Measurements from ENCODE around the gene SFT2D3. TPM values are rescaled to one million over a fixed set of nuclear protein-coding genes. Genes with fewer than 3 reads are reported as not detected.

Gene SFT2D3
- total RNA-seq, 1 experiment from 2014 or later: 7.6 TPM

DNA sequence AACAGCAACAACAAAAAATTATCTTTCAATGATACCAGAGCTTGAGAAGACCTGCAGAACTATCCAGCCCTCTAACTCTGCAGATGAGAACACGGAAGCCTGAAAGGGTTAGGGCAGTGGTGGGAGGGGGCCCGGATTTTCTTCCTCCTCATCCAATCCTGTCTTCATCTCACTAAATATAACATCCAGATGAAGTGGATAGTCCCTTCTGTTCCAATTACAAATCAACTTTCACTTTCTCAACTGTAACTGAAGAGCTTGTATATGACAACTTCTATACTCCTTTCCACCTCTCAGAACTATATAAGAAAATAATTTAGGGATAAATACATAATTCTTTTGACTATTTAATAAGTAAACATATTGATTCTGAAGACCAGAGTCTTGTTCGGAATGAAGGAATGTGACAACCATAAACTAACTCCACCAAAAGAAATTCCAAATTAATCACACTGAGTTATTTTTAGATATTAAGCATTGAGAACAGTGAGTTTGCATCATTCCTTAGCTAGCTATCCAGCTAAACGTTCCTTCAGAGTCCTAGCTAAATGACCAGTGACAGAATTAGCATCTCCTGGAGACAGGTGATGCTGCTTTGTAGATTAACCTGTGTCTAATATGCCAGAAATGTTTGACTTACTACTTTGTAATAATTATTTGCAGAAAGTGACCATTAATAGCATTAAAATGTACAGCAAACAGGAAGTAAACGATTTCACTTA, 32.7 kb downstream of the SFT2D3 start:
- no peak overlapping the region for H3K4me3 ChIP-seq (ENCODE audit: low read depth, low read length, poor library complexity, severe bottlenecking)
- BruUV-seq (replicated peaks): no TSS peak
- ChIA-PET CTCF (no interaction called here), POLR2A (ENCODE audit: low non-redundant PET) (interaction anchor here (0.5 kb wide), 1 partner anchor 38 kb away, joined by 3 read pairs; no protein-coding TSS in a partner anchor)
- H3K27me3 ChIP-seq (replicated peaks; ENCODE audit: insufficient read depth, low read depth, low read length, poor library complexity): no peaks in the 10 kb centered on the region
- DNase-seq (ENCODE audit: low spot score): no peak
- no peaks in the 10 kb centered on the region for H3K4me1 ChIP-seq (ENCODE audit: insufficient read depth, low read length, poor library complexity, severe bottlenecking)
- no peak overlapping the region for H3K27ac ChIP-seq (ENCODE audit: low read depth, low read length, poor library complexity, severe bottlenecking)
- intact Hi-C loops (cut with micrococcal nuclease; ENCODE audit: unreplicated experiment): no loop called here
- TF ChIP-seq, protein P1, sequence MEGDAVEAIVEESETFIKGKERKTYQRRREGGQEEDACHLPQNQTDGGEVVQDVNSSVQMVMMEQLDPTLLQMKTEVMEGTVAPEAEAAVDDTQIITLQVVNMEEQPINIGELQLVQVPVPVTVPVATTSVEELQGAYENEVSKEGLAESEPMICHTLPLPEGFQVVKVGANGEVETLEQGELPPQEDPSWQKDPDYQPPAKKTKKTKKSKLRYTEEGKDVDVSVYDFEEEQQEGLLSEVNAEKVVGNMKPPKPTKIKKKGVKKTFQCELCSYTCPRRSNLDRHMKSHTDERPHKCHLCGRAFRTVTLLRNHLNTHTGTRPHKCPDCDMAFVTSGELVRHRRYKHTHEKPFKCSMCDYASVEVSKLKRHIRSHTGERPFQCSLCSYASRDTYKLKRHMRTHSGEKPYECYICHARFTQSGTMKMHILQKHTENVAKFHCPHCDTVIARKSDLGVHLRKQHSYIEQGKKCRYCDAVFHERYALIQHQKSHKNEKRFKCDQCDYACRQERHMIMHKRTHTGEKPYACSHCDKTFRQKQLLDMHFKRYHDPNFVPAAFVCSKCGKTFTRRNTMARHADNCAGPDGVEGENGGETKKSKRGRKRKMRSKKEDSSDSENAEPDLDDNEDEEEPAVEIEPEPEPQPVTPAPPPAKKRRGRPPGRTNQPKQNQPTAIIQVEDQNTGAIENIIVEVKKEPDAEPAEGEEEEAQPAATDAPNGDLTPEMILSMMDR (conservative IDR thresholded peaks at IDR 0.05; ENCODE audit: low read depth, low read length): no peak
- no peak for TF ChIP-seq EZH2 (IDR thresholded peaks at IDR 0.05; ENCODE audit: borderline replicate concordance, low read depth, low read length, poor library complexity, severe bottlenecking)
- H3K9me3 ChIP-seq (ENCODE audit: low read depth, low read length, poor library complexity, severe bottlenecking): no peaks in the 10 kb centered on the region
- peaks cover 3% of the 10 kb centered on the region for H3K36me3 ChIP-seq (ENCODE audit: insufficient read depth, low read length, poor library complexity, severe bottlenecking)

GRCh38 chr2:127735044-127735443, 33.7 kb downstream of the SFT2D3 start:
- intact Hi-C loops (cut with micrococcal nuclease; ENCODE audit: unreplicated experiment): no loop called here
- ChIA-PET POLR2A (ENCODE audit: low non-redundant PET) (no interaction called here), CTCF (no interaction called here)

GRCh38 chr2:127735537-127736399, 34.5 kb downstream of the SFT2D3 start:
- Histone ChIP-seq H3K27ac (ENCODE audit: low read depth, low read length, poor library complexity, severe bottlenecking) (no peak overlapping the region), H3K27me3 (replicated peaks; ENCODE audit: insufficient read depth, low read depth, low read length, poor library complexity) (no peaks in the 10 kb centered on the region), H3K9me3 (ENCODE audit: low read depth, low read length, poor library complexity, severe bottlenecking) (no peaks in the 10 kb centered on the region), H3K36me3 (ENCODE audit: insufficient read depth, low read length, poor library complexity, severe bottlenecking) (peaks cover 3% of the 10 kb centered on the region), H3K4me1 (ENCODE audit: insufficient read depth, low read length, poor library complexity, severe bottlenecking) (no peaks in the 10 kb centered on the region), H3K4me3 (ENCODE audit: low read depth, low read length, poor library complexity, severe bottlenecking) (no peak overlapping the region)
- ChIA-PET POLR2A (ENCODE audit: low non-redundant PET) (no interaction called here), CTCF (no interaction called here)
- no TSS peak for BruUV-seq (replicated peaks)
- DNase-seq (ENCODE audit: low spot score): no peak
- intact Hi-C loops (cut with micrococcal nuclease; ENCODE audit: unreplicated experiment): no loop called here
- TF ChIP-seq, protein P1 (conservative IDR thresholded peaks at IDR 0.05; ENCODE audit: low read depth, low read length): no peak
- TF ChIP-seq EZH2 (IDR thresholded peaks at IDR 0.05; ENCODE audit: borderline replicate concordance, low read depth, low read length, poor library complexity, severe bottlenecking): no peak

More at GRCh38 chr2:127735044-127735443, 33.7 kb downstream of the SFT2D3 start:
- no peak for TF ChIP-seq EZH2 (IDR thresholded peaks at IDR 0.05; ENCODE audit: borderline replicate concordance, low read depth, low read length, poor library complexity, severe bottlenecking)
- TF ChIP-seq, protein P1 (conservative IDR thresholded peaks at IDR 0.05; ENCODE audit: low read depth, low read length): no peak
- Histone ChIP-seq H3K4me1 (ENCODE audit: insufficient read depth, low read length, poor library complexity, severe bottlenecking) (no peaks in the 10 kb centered on the region), H3K27ac (ENCODE audit: low read depth, low read length, poor library complexity, severe bottlenecking) (no peak overlapping the region), H3K4me3 (ENCODE audit: low read depth, low read length, poor library complexity, severe bottlenecking) (no peak overlapping the region), H3K9me3 (ENCODE audit: low read depth, low read length, poor library complexity, severe bottlenecking) (no peaks in the 10 kb centered on the region), H3K27me3 (replicated peaks; ENCODE audit: insufficient read depth, low read depth, low read length, poor library complexity) (no peaks in the 10 kb centered on the region), H3K36me3 (ENCODE audit: insufficient read depth, low read length, poor library complexity, severe bottlenecking) (peaks cover 3% of the 10 kb centered on the region)
- no TSS peak for BruUV-seq (replicated peaks)
- DNase-seq (ENCODE audit: low spot score): no peak
